Left renal pelvis (tissue), 4 donors: ENCODE measurements around the gene TMEM42. TPM values are rescaled to one million over a fixed set of nuclear protein-coding genes. Genes with fewer than 3 reads are reported as not detected.

Experiments used
- DNase-seq, 4 donors: peaks; one replicate each; pipeline ENCODE4 v3.0.0-alpha.2; 2013; ENCODE audit warnings: low read depth in 4 of 4, low spot score in 3 of 4
- polyA plus RNA-seq, 4 donors: library from polyadenylated mRNA; unstranded; fragments of 120-200 nt; gene quantifications; one replicate each; pipeline ENCODE4 v1.2.1, GENCODE V29; 2013; ENCODE audit not compliant: insufficient read length in 4 of 4

TMEM42 gene
- polyA plus RNA-seq, 4 donors = 17.8 to 28.5 (median 27.0) TPM

DNA sequence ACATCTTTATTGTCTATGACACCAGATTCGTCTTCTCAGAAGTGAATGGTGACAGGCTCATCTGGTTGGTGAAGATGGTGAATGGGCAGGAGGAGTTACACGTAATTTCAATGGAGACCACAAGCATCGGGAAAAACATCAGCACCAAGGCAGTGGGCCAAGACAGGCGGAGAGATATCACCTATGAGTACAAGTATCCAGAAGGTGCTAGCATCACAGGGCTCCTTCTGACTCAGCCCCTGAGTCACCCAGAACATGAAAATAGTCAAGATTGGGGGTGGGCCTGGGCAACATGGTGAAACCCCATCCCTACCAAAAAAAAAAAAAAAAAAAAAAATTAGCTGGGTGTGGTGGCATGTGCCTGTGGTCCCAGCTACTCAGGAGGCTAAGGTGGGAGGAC is 45.3 kb downstream of the TMEM42 start:
- no peak for DNase-seq

DNA sequence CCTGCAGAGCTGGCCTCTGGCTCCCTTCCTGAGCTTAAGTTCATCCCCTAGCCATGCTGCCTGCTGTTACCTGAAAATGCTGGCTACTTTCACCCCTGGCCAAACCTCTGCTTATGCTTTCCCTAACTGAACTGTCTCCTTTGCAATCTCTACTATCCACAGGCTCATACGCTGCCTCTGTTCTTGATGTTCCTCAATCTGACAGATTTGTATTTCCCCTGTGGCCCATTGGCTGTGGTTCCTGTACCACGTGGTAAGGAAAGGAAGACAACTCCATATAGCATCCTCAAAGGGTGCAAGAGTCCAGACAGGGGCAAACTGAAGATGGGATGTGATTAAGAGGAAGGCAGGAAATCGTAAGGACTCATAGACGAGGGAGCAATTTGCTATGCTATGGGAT is 45.9 kb downstream of the TMEM42 start:
- DNase-seq = no peak

DNA sequence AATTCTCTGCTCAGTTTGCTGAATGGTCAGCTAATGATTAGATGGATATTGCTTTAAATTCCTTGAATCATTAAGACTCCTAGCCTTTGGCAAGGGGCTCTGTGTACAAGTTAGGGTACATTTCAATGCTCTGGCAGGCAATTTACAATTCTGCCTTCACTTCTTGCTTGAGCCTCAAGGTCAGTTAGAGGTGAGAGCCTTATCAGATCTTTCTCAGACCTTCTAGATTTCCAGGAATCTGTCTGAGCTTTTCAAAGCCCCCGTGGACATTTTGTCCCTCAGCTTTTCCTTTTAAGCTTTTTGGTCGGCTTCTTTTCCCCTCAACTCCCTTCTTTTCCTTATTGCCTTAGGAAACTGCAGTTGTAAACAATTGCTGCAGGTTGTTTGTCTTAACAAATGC is 47.4 kb downstream of the TMEM42 start:
- no peak for DNase-seq

DNA sequence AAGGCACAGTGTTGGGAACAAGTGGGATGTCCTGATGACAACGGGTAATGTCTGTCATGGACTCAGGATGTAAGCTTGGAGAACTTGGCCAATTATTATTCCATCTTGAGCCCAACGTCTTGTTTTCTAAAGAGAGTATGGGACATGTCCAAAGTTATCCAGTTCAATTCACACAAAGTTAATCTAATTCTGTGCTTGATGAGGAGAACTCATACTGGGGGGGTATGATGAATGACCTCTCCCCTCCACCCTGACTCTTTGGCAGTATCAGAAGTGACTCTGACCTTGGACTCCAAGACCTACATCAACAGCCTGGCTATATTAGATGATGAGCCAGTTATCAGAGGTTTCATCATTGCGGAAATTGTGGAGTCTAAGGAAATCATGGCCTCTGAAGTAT is 49.0 kb downstream of the TMEM42 start:
- no peak for DNase-seq

DNA sequence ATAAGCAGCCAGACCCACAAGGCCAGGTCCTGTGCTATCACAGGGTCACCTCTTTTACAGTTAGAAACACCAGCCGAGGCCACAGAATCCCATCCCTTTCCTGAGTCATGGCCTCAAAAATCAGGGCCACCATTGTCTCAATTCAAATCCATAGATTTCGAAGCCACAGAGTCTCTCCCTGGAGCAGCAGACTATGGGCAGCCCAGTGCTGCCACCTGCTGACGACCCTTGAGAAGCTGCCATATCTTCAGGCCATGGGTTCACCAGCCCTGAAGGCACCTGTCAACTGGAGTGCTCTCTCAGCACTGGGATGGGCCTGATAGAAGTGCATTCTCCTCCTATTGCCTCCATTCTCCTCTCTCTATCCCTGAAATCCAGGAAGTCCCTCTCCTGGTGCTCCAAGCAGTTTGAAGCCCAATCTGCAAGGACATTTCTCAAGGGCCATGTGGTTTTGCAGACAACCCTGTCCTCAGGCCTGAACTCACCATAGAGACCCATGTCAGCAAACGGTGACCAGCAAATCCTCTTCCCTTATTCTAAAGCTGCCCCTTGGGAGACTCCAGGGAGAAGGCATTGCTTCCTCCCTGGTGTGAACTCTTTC is 52.3 kb downstream of the TMEM42 start:
- peak in 2 of 4 donors; percentile 12 to 36 for DNase-seq

DNA sequence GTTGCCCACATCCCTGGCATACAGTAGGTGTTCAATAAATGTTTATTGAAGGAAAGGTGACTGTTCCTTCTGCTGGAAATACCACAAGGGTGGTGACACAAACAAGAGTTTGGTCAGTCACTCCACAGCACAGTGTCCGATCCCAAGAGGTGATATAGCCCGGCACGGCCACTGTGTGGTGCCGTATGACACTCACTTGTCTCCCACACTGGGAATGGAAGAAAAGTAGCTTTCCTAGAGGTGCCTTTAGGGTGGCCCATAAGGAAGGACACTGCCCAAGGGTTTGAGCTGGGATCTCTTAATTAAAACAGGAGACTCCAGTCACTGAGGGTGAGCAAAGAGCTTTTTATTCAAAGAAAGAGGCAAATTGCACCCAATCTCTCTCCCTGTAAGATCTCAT is 53.2 kb downstream of the TMEM42 start:
- no peak for DNase-seq

Other genes with a start within 250 kb of the TMEM42 start
- gene ZNF197, start 236.9 kb upstream of the TMEM42 start, polyA plus RNA-seq = 10 to 100 TPM; 28.0 to 37.0 (median 34.2) TPM
- 10 to 100 TPM in 3 of 4 donors, 1 to 10 TPM in 1; 7.4 to 12.5 (median 11.4) TPM for gene ZNF35, start 213.2 kb upstream of the TMEM42 start, polyA plus RNA-seq
- 10 to 100 TPM in 3 of 4 donors, 1 to 10 TPM in 1; 8.6 to 18.0 (median 14.1) TPM for gene ZNF502, start 149.3 kb upstream of the TMEM42 start, polyA plus RNA-seq
- 10 to 100 TPM; 11.6 to 12.9 (median 11.9) TPM for gene ZNF501, start 132.3 kb upstream of the TMEM42 start, polyA plus RNA-seq
- gene KIAA1143, start 100.3 kb upstream of the TMEM42 start, polyA plus RNA-seq = 10 to 100 TPM; 49.7 to 75.7 (median 60.3) TPM
- 10 to 100 TPM; 20.8 to 27.2 (median 25.0) TPM for gene KIF15, start 100.1 kb upstream of the TMEM42 start, polyA plus RNA-seq
- gene TGM4, start 12.7 kb downstream of the TMEM42 start, polyA plus RNA-seq = under 1 TPM in 3 of 4 donors, not detected in 1; 0.06 to 0.10 (median 0.07) TPM
- 10 to 100 TPM; 81.7 to 97.9 (median 84.8) TPM for gene ZDHHC3, start 114.3 kb downstream of the TMEM42 start, polyA plus RNA-seq
- gene EXOSC7, start 114.3 kb downstream of the TMEM42 start, polyA plus RNA-seq = 10 to 100 TPM; 41.2 to 54.7 (median 51.5) TPM
- 10 to 100 TPM; 27.0 to 76.6 (median 35.8) TPM for gene CLEC3B, start 164.4 kb downstream of the TMEM42 start, polyA plus RNA-seq